Mesenchymal stem cell (in vitro differentiated cells and primary cell): ENCODE data around the gene SH3D19.

Source experiments
- DNase-seq: peaks from one replicate; pipeline ENCODE4 v3.0.0-alpha.2; 2013
- H2AFZ ChIP-seq: one replicate; pipeline ENCODE4 v1.6.1; 2013; ENCODE audit warnings: low read depth, mild to moderate bottlenecking, control low read depth, inconsistent platforms, low read length, moderate library complexity
- H2AK5ac ChIP-seq: 2 replicates; pipeline ENCODE4 v1.6.1; 2013; ENCODE audit warnings: low read length, moderate library complexity, mild to moderate bottlenecking, inconsistent platforms; ENCODE audit not compliant: severe bottlenecking
- H2BK120ac ChIP-seq: one replicate; pipeline ENCODE4 v1.6.1; 2013; ENCODE audit warnings: low read depth, mild to moderate bottlenecking, inconsistent platforms, low read length, moderate library complexity
- H2BK12ac ChIP-seq, 2 experiments: one replicate each; pipeline ENCODE4 v1.6.1; 2013; ENCODE audit warnings: inconsistent platforms in 2 of 2, low read length in 2 of 2, mild to moderate bottlenecking in 2 of 2, moderate library complexity in 2 of 2, control low read depth in 1 of 2
- H2BK15ac ChIP-seq: one replicate; pipeline ENCODE4 v1.6.1; 2013; ENCODE audit warnings: mild to moderate bottlenecking, low read depth, inconsistent platforms; ENCODE audit not compliant: poor library complexity, severe bottlenecking
- H2BK5ac ChIP-seq: 2 replicates; pipeline ENCODE4 v1.6.1; 2013; ENCODE audit warnings: low read depth, mild to moderate bottlenecking, low read length, control low read depth, inconsistent platforms; ENCODE audit not compliant: poor library complexity, severe bottlenecking
- H3K14ac ChIP-seq, 2 experiments: one replicate each; pipeline ENCODE4 v1.6.1; 2013; ENCODE audit warnings: inconsistent platforms in 2 of 2, low read length in 2 of 2, control low read depth in 1 of 2, mild to moderate bottlenecking in 1 of 2, moderate library complexity in 1 of 2
- H3K18ac ChIP-seq, 2 experiments: one replicate each; pipeline ENCODE4 v1.6.1; 2013; ENCODE audit warnings: inconsistent platforms in 2 of 2, low read length in 2 of 2, control low read depth in 1 of 2, low read depth in 1 of 2, mild to moderate bottlenecking in 1 of 2
- H3K23ac ChIP-seq, 2 experiments: one replicate each; pipeline ENCODE4 v1.6.1; 2013; ENCODE audit warnings: inconsistent platforms in 2 of 2, low read length in 2 of 2, mild to moderate bottlenecking in 2 of 2, moderate library complexity in 2 of 2, control low read depth in 1 of 2
- H3K27ac ChIP-seq: 2 replicates; pipeline ENCODE4 v1.5.1; 2013; ENCODE audit warnings: mild to moderate bottlenecking, moderate library complexity, low read length, control low read depth, inconsistent platforms; ENCODE audit not compliant: poor library complexity, severe bottlenecking
- H3K27me3 ChIP-seq, 2 experiments: 2 replicates each; pipeline versions ENCODE4 v1.6.1 to v1.7.0; 2013; ENCODE audit warnings: low read length in 2 of 2, mild to moderate bottlenecking in 2 of 2, moderate library complexity in 2 of 2, control low read depth in 1 of 2, inconsistent platforms in 1 of 2; ENCODE audit not compliant: control insufficient read depth in 1 of 2, insufficient read depth in 1 of 2
- H3K36me3 ChIP-seq, 2 experiments: 2 replicates each; pipeline versions ENCODE4 v1.6.1 to v1.7.0; 2013; ENCODE audit warnings: low read length in 2 of 2, control low read depth in 1 of 2, inconsistent platforms in 1 of 2, low read depth in 1 of 2, mild to moderate bottlenecking in 1 of 2; ENCODE audit not compliant: insufficient read depth in 2 of 2, control insufficient read depth in 1 of 2
- H3K4ac ChIP-seq, 2 experiments: one replicate each; pipeline ENCODE4 v1.6.1; 2013; ENCODE audit warnings: inconsistent platforms in 2 of 2, low read length in 2 of 2, mild to moderate bottlenecking in 2 of 2, moderate library complexity in 2 of 2, control low read depth in 1 of 2, low read depth in 1 of 2
- H3K4me1 ChIP-seq: 2 replicates; pipeline ENCODE4 v1.6.1; 2013; ENCODE audit warnings: low read depth, low read length, control low read depth; ENCODE audit not compliant: control insufficient read depth, insufficient read depth
- H3K4me2 ChIP-seq: 2 replicates; pipeline ENCODE4 v1.6.1; 2013; ENCODE audit warnings: low read length, mild to moderate bottlenecking, inconsistent platforms; ENCODE audit not compliant: poor library complexity, severe bottlenecking
- H3K4me3 ChIP-seq, 2 experiments: 2 replicates each; pipeline versions ENCODE4 v1.5.1 to v1.7.0; 2013; ENCODE audit warnings: low read length in 2 of 2, mild to moderate bottlenecking in 2 of 2, control low read depth in 1 of 2, low read depth in 1 of 2; ENCODE audit not compliant: insufficient read depth in 1 of 2
- H3K79me1 ChIP-seq: replicated peaks from 2 replicates; pipeline ENCODE4 v1.6.1; 2013; ENCODE audit warnings: mild to moderate bottlenecking, control low read depth, low read length, inconsistent platforms; ENCODE audit not compliant: poor library complexity, severe bottlenecking
- H3K9ac ChIP-seq: 2 replicates; pipeline ENCODE4 v1.7.0; 2013; ENCODE audit warnings: mild to moderate bottlenecking, low read length, moderate library complexity
- H3K9me3 ChIP-seq: 2 replicates; pipeline ENCODE4 v1.7.0; 2013; ENCODE audit warnings: mild to moderate bottlenecking, low read length; ENCODE audit not compliant: control insufficient read depth
- H4K8ac ChIP-seq: one replicate; pipeline ENCODE4 v1.6.1; 2013; ENCODE audit warnings: inconsistent platforms, mild to moderate bottlenecking, low read length, moderate library complexity
- H4K91ac ChIP-seq: one replicate; pipeline ENCODE4 v1.6.1; 2013; ENCODE audit warnings: mild to moderate bottlenecking, low read length, inconsistent platforms
- WGBS: methylation state at CpG from one replicate; pipeline ENCODE4 v1.1.7; 2013; ENCODE audit warnings: mixed read lengths; 5-methylcytosine and 5-hydroxymethylcytosine counted together

The SH3D19 gene

GRCh38 chr4:151219948-151220347 is 105.5 kb downstream of the SH3D19 start:
- H3K14ac ChIP-seq: no peak overlapping the region
- H3K36me3 ChIP-seq: peaks cover 0 to 59% of the 10 kb centered on the region in 2 experiments
- H2BK15ac ChIP-seq: no peak overlapping the region
- no peaks in the 10 kb centered on the region for H3K4me1 ChIP-seq
- no peak overlapping the region for H4K8ac ChIP-seq
- no peak overlapping the region for H3K4ac ChIP-seq
- H3K4me2 ChIP-seq: no peak overlapping the region
- H3K27me3 ChIP-seq: no peaks in the 10 kb centered on the region
- no peak overlapping the region for H3K23ac ChIP-seq
- no peak overlapping the region for H2AFZ ChIP-seq
- H2BK5ac ChIP-seq: no peak overlapping the region
- H2AK5ac ChIP-seq: no peak overlapping the region
- no peak overlapping the region for H2BK12ac ChIP-seq
- 95% methylated on average over 2 of the region's 2 CpGs for WGBS
- no peak for DNase-seq
- no peak overlapping the region for H3K9ac ChIP-seq
- H2BK120ac ChIP-seq: no peak overlapping the region
- H3K79me1 ChIP-seq: peaks cover 14% of the 10 kb centered on the region
- H3K9me3 ChIP-seq: no peaks in the 10 kb centered on the region
- no peak overlapping the region for H3K18ac ChIP-seq
- H4K91ac ChIP-seq: no peak overlapping the region
- no peak overlapping the region for H3K27ac ChIP-seq
- H3K4me3 ChIP-seq: no peak overlapping the region

- Histone ChIP-seq H3K14ac (no peak overlapping the region), H2AK5ac (no peak overlapping the region), H3K27ac (no peak overlapping the region), H3K4ac (no peak overlapping the region), H2BK12ac (no peak overlapping the region), H2AFZ (no peak overlapping the region), H2BK5ac (no peak overlapping the region), H3K4me1 (no peaks in the 10 kb centered on the region), H3K9ac (no peak overlapping the region), H3K4me3 (no peak overlapping the region), H4K8ac (no peak overlapping the region), H3K79me1 (peaks cover 12% of the 10 kb centered on the region), H3K18ac (no peak overlapping the region), H4K91ac (no peak overlapping the region), H3K27me3 (no peaks in the 10 kb centered on the region), H3K23ac (no peak overlapping the region), H3K36me3 (peaks cover 0 to 52% of the 10 kb centered on the region in 2 experiments), H3K9me3 (no peaks in the 10 kb centered on the region), H3K4me2 (no peak overlapping the region), H2BK15ac (no peak overlapping the region), H2BK120ac (no peak overlapping the region)
- WGBS: 94% methylated on average over 4 of the region's 4 CpGs
- DNase-seq: no peak
These were observed 106.3 kb downstream of the SH3D19 start for GRCh38 chr4:151219091-151219490.

GRCh38 chr4:151218343-151218742 is 107.1 kb downstream of the SH3D19 start:
- Histone ChIP-seq H3K4me3 (peak overlapping the region in 1 of 2 experiments; percentile 21), H4K8ac (no peak overlapping the region), H2BK120ac (no peak overlapping the region), H2AK5ac (no peak overlapping the region), H3K9me3 (no peaks in the 10 kb centered on the region), H3K27me3 (no peaks in the 10 kb centered on the region), H3K4me2 (no peak overlapping the region), H2AFZ (no peak overlapping the region), H3K14ac (no peak overlapping the region), H3K18ac (no peak overlapping the region), H2BK12ac (no peak overlapping the region), H2BK15ac (no peak overlapping the region), H3K27ac (no peak overlapping the region), H3K9ac (peak overlapping the region; percentile 42), H3K4ac (no peak overlapping the region), H3K23ac (no peak overlapping the region), H2BK5ac (no peak overlapping the region), H4K91ac (no peak overlapping the region), H3K4me1 (no peaks in the 10 kb centered on the region), H3K36me3 (peaks cover 0 to 47% of the 10 kb centered on the region in 2 experiments), H3K79me1 (peaks cover 12% of the 10 kb centered on the region)
- WGBS: 80% methylated on average over 1 of the region's 2 CpGs
- DNase-seq: peak; percentile 66

GRCh38 chr4:151217326-151217725 is 108.1 kb downstream of the SH3D19 start:
- Histone ChIP-seq H3K27ac (no peak overlapping the region), H2BK120ac (no peak overlapping the region), H3K79me1 (peaks cover 12% of the 10 kb centered on the region), H3K18ac (no peak overlapping the region), H3K23ac (no peak overlapping the region), H3K4me1 (no peaks in the 10 kb centered on the region), H3K14ac (no peak overlapping the region), H3K27me3 (no peaks in the 10 kb centered on the region), H3K4me3 (no peak overlapping the region), H2BK15ac (no peak overlapping the region), H3K4ac (no peak overlapping the region), H2AK5ac (no peak overlapping the region), H2BK5ac (no peak overlapping the region), H2AFZ (no peak overlapping the region), H3K9me3 (no peaks in the 10 kb centered on the region), H3K36me3 (peaks cover 0 to 52% of the 10 kb centered on the region in 2 experiments), H3K9ac (peak overlapping the region; percentile 3), H4K8ac (no peak overlapping the region), H4K91ac (no peak overlapping the region), H2BK12ac (no peak overlapping the region), H3K4me2 (no peak overlapping the region)
- no peak for DNase-seq
- WGBS: no CpG with 5 or more reads among the region's 2 CpGs
